Vagina (tissue), 2 donors: Measurements from ENCODE around the gene CHMP4B.

Experiments used
- POLR2A ChIP-seq, 2 donors: fragments of 450-650 bp; IDR thresholded peaks; one replicate each; pipeline ENCODE4 v1.6.1; 2017; ENCODE audit warnings: antibody characterized with exemption in 2 of 2, mild to moderate bottlenecking in 2 of 2, moderate library complexity in 2 of 2
- POLR2AphosphoS5 ChIP-seq, 2 donors: sonication (generic); formaldehyde crosslinking; IDR thresholded peaks; one replicate each; pipeline ENCODE4 v1.9.0; 2017; ENCODE audit warnings: antibody characterized with exemption in 2 of 2, mild to moderate bottlenecking in 2 of 2, low read depth in 1 of 2; ENCODE audit not compliant: insufficient read depth in 1 of 2
- TF ChIP-seq, protein P1 (sequence below), 3 experiments: fragments of 450-650 bp in 2 of 3; fragments of 200-600 bp in 1 of 3; sonication (generic) in 1 of 3; IDR thresholded peaks; one replicate each; pipeline ENCODE4 v1.5.1; 2017 to 2019; ENCODE audit warnings: antibody characterized with exemption in 3 of 3, mild to moderate bottlenecking in 2 of 3, moderate library complexity in 2 of 3

DNA sequence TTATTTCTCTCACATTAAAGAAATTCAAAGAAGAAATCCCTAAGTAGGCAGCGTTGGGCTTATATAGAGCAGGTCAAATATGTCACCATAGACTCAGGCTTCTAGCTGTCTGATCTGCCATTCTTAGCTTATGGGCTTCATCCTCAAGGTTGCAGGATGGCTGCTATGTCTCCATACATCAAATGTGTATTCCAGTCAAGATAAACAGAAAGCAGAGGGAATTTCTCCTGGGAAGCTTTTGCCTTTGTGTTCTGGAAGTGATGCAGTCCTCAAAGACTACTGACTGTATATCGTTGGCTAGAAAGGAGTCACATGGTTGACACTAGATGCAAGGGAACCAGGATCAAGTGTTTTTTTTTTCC lies 43.4 kb upstream of the CHMP4B start:
- TF ChIP-seq, protein P1, sequence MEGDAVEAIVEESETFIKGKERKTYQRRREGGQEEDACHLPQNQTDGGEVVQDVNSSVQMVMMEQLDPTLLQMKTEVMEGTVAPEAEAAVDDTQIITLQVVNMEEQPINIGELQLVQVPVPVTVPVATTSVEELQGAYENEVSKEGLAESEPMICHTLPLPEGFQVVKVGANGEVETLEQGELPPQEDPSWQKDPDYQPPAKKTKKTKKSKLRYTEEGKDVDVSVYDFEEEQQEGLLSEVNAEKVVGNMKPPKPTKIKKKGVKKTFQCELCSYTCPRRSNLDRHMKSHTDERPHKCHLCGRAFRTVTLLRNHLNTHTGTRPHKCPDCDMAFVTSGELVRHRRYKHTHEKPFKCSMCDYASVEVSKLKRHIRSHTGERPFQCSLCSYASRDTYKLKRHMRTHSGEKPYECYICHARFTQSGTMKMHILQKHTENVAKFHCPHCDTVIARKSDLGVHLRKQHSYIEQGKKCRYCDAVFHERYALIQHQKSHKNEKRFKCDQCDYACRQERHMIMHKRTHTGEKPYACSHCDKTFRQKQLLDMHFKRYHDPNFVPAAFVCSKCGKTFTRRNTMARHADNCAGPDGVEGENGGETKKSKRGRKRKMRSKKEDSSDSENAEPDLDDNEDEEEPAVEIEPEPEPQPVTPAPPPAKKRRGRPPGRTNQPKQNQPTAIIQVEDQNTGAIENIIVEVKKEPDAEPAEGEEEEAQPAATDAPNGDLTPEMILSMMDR (IDR thresholded peaks at IDR 0.05) = no peak
- TF ChIP-seq POLR2A (IDR thresholded peaks at IDR 0.05) = no peak
- TF ChIP-seq POLR2AphosphoS5 (IDR thresholded peaks at IDR 0.05; ENCODE audit: insufficient read depth in 1 of 2, low read depth in 1 of 2) = no peak
